Sigmoid colon (tissue), 4 donors: Measurements from ENCODE around the gene CDT1.

Experiments
- EP300 ChIP-seq, 4 donors: sonication (generic); formaldehyde crosslinking; IDR thresholded peaks; one replicate each; pipeline ENCODE4 v1.6.1; 2017; ENCODE audit warnings: antibody characterized with exemption in 4 of 4
- POLR2A ChIP-seq, 2 donors: fragments of 450-650 bp; IDR thresholded peaks; one replicate each; pipeline ENCODE4 v1.6.1; 2016; ENCODE audit warnings: antibody characterized with exemption in 2 of 2, mild to moderate bottlenecking in 2 of 2, moderate library complexity in 2 of 2
- POLR2AphosphoS5 ChIP-seq, 4 donors: sonication (generic); formaldehyde crosslinking; IDR thresholded peaks; one replicate each; pipeline ENCODE4 v1.6.1; 2017; ENCODE audit warnings: antibody characterized with exemption in 4 of 4
- TF ChIP-seq, protein P1 (sequence below), 4 experiments: fragments of 450-650 bp in 3 of 4; fragments of 200-600 bp in 1 of 4; IDR thresholded peaks; one replicate each; pipeline ENCODE4 v1.5.1; 2016 to 2019; ENCODE audit warnings: antibody characterized with exemption in 4 of 4, mild to moderate bottlenecking in 3 of 4, moderate library complexity in 2 of 4

DNA sequence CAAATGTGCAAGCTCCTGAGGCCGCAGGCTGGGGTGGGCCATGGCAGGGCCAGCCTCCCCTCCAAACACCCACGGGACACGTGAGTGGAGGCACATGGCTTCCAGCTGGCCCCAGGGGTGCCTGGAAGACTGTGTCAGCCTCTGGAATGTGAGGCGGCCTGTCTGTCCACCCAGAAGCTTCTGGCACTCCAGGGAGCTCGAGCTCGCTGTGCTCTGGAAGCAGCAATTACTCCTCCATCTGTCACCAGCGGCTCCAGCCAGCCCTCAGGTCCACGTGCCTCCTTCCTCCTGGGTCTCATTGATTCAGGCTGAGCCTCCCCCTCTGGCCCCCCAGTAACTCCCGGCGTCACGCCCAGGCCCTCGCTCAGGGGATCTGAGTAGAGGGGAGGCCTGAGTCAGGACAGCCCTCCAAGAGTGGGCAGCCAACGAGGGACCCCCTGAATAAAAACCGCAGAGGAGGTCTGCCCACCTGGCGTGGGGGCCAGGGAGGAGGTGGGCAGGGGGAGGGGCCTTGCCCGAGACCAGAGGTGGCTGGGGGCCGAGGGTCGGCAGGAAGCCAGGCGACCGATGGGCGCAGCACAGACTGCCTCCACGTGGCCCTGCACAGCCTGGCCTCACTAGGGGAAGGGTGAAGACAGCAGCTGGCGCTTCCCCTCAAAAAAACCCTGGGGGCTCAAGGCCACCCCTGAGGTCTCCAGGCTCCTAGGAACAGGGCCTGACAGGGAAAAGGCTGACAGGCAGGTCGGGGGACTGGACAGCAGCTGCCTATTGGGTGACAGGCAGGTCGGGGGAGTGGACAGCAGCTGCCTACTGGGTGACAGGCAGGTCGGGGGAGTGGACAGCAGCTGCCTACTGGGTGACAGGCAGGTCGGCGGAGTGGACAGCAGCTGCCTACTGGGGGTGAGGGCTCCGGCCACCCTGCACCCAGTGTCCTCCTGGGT is 30.4 kb upstream of the CDT1 start:
- TF ChIP-seq POLR2A (IDR thresholded peaks at IDR 0.05) (no peak), POLR2AphosphoS5 (IDR thresholded peaks at IDR 0.05) (peak; percentile 34 to 90 (median 72)), EP300 (IDR thresholded peaks at IDR 0.05) (peak in 2 of 4 donors; percentile 22 to 92)
- TF ChIP-seq, protein P1, sequence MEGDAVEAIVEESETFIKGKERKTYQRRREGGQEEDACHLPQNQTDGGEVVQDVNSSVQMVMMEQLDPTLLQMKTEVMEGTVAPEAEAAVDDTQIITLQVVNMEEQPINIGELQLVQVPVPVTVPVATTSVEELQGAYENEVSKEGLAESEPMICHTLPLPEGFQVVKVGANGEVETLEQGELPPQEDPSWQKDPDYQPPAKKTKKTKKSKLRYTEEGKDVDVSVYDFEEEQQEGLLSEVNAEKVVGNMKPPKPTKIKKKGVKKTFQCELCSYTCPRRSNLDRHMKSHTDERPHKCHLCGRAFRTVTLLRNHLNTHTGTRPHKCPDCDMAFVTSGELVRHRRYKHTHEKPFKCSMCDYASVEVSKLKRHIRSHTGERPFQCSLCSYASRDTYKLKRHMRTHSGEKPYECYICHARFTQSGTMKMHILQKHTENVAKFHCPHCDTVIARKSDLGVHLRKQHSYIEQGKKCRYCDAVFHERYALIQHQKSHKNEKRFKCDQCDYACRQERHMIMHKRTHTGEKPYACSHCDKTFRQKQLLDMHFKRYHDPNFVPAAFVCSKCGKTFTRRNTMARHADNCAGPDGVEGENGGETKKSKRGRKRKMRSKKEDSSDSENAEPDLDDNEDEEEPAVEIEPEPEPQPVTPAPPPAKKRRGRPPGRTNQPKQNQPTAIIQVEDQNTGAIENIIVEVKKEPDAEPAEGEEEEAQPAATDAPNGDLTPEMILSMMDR (IDR thresholded peaks at IDR 0.05), result no peak
